Measurements from ENCODE around the gene CDH3.

- TF ChIP-seq EZH2 (IDR thresholded peaks at IDR 0.05; ENCODE audit: low read depth, low read length, severe bottlenecking) (no peak), POLR2AphosphoS5 (IDR thresholded peaks at IDR 0.05; ENCODE audit: low read depth, low read length) (no peak), USF2 (IDR thresholded peaks at IDR 0.05; ENCODE audit: low read length) (no peak), CEBPB (IDR thresholded peaks at IDR 0.05; ENCODE audit: low read depth, low read length) (no peak), POLR2A (IDR thresholded peaks at IDR 0.05; ENCODE audit: control extremely low read depth in 1 of 2, low read depth in 2 of 2, low read length in 2 of 2) (no peak), TAF1 (IDR thresholded peaks at IDR 0.05; ENCODE audit: low read depth, low read length) (no peak), JUN (IDR thresholded peaks at IDR 0.05; ENCODE audit: low read depth, low read length) (no peak), CTCF (IDR thresholded peaks at IDR 0.05; ENCODE audit: control extremely low read depth in 1 of 3, insufficient read depth in 1 of 3, low read depth in 1 of 3, low read length in 3 of 3) (no peak), BRCA1 (IDR thresholded peaks at IDR 0.05; ENCODE audit: low read depth, low read length) (no peak), GTF2F1 (IDR thresholded peaks at IDR 0.05; ENCODE audit: borderline replicate concordance, low read depth, low read length) (no peak), EP300 (IDR thresholded peaks at IDR 0.05; ENCODE audit: borderline replicate concordance in 1 of 2, low read depth in 2 of 2, low read length in 2 of 2) (no peak), NRF1 (IDR thresholded peaks at IDR 0.05; ENCODE audit: low read depth, low read length) (no peak), TAF7 (optimal IDR thresholded peaks at IDR 0.05; ENCODE audit: borderline replicate concordance, low read depth, low read length) (no peak)
Observed at GRCh38 chr16:68636818-68637217, 8.3 kb upstream of the CDH3 start.
